B cell (primary cell): ENCODE data around the gene RASSF3. TPM values are rescaled to one million over a fixed set of nuclear protein-coding genes. Genes with fewer than 3 reads are reported as not detected.

Source experiments
- ATAC-seq: fragments of 200-7000 bp; cut with Tn5 transposase; one replicate; pipeline ENCODE4 v1.10.0; 2021; ENCODE audit warnings: low read depth, mild to moderate bottlenecking, moderate number of reproducible peaks, moderate library complexity
- CTCF ChIA-PET: fragments of 350-600 bp; sonication (Branson Sonifier 250); formaldehyde crosslinking; loops from one replicate; lab custom pipeline; 2021; ENCODE audit warnings: antibody characterized with exemption, inconsistent platforms; lab: Charles Lee
- POLR2A ChIA-PET: fragments of 350-600 bp; sonication (Branson Sonifier 250); formaldehyde crosslinking; loops from one replicate; lab custom pipeline; 2021; ENCODE audit warnings: antibody characterized with exemption; lab: Charles Lee
- DNase-seq: peaks from one replicate; pipeline ENCODE4 v3.0.0; 2013
- H2AFZ ChIP-seq: 2 replicates; pipeline ENCODE4 v1.6.1; 2012; ENCODE audit warnings: mild to moderate bottlenecking, low read depth, low read length; ENCODE audit not compliant: insufficient read depth, poor library complexity, severe bottlenecking
- H3K27ac ChIP-seq, 2 donors: 1 replicate in 1 of 2; 2 replicates in 1 of 2; pipeline ENCODE4 v1.5.1; 2012 to 2013; ENCODE audit warnings: low read length in 2 of 2, mild to moderate bottlenecking in 2 of 2, moderate library complexity in 1 of 2
- H3K27me3 ChIP-seq, 4 experiments: fragments of 200-600 bp in 1 of 4; sonication (generic) in 1 of 4; replicated peaks in 1 of 4; 1 replicate in 2 of 4; 2 replicates in 2 of 4; pipeline versions ENCODE4 v1.6.1 to v1.7.0; 2013 to 2016; ENCODE audit warnings: low read length in 3 of 4, mild to moderate bottlenecking in 2 of 4, mixed read lengths in 1 of 4, moderate library complexity in 1 of 4; ENCODE audit not compliant: insufficient read depth in 4 of 4, control insufficient read depth in 3 of 4; ENCODE audit errors: control extremely low read depth in 1 of 4
- H3K36me3 ChIP-seq, 2 experiments: replicated peaks in 1 of 2; 1 replicate in 1 of 2; 2 replicates in 1 of 2; pipeline versions ENCODE4 v1.6.1 to v1.7.1; 2013; ENCODE audit warnings: low read length in 1 of 2; ENCODE audit not compliant: insufficient read depth in 2 of 2, control insufficient read depth in 1 of 2; ENCODE audit errors: control extremely low read depth in 1 of 2, extremely low read depth in 1 of 2
- H3K4me1 ChIP-seq, 2 donors: fragments of 200-600 bp in 1 of 2; sonication (generic) in 1 of 2; 1 replicate in 1 of 2; 2 replicates in 1 of 2; pipeline versions ENCODE4 v1.5.1 to v1.6.1; 2013 to 2017; ENCODE audit warnings: low read length in 2 of 2; ENCODE audit not compliant: control insufficient read depth in 2 of 2, insufficient read depth in 2 of 2
- H3K4me2 ChIP-seq: replicated peaks from 2 replicates; pipeline ENCODE3; 2012; ENCODE audit warnings: mild to moderate bottlenecking, low read depth, low read length; ENCODE audit not compliant: poor library complexity, severe bottlenecking
- H3K4me3 ChIP-seq, 5 experiments: fragments of 200-600 bp in 1 of 5; sonication (generic) in 1 of 5; 1 replicate in 3 of 5; 2 replicates in 2 of 5; pipeline versions ENCODE4 v1.5.1 to v1.7.0; 2011 to 2016; ENCODE audit warnings: low read length in 4 of 5, mild to moderate bottlenecking in 4 of 5, low read depth in 2 of 5, control low read depth in 1 of 5, moderate library complexity in 1 of 5; ENCODE audit not compliant: insufficient read depth in 1 of 5; ENCODE audit errors: control extremely low read depth in 1 of 5, extremely low read depth in 1 of 5
- H3K79me2 ChIP-seq: fragments of 200-600 bp; sonication (generic); one replicate; pipeline ENCODE4 v1.6.0; 2016; ENCODE audit warnings: low read length; ENCODE audit not compliant: control insufficient read depth, insufficient read depth
- H3K9ac ChIP-seq: fragments of 200-600 bp; sonication (generic); 2 replicates; pipeline ENCODE4 v1.6.1; 2017; ENCODE audit warnings: mild to moderate bottlenecking, low read length, moderate library complexity
- H3K9me3 ChIP-seq, 3 donors: one replicate each; pipeline versions ENCODE4 v1.6.1 to v1.7.1; 2013; ENCODE audit warnings: low read length in 2 of 3; ENCODE audit not compliant: control insufficient read depth in 2 of 3, insufficient read depth in 1 of 3; ENCODE audit errors: control extremely low read depth in 1 of 3
- H4K20me1 ChIP-seq: 2 replicates; pipeline ENCODE4 v1.6.0; 2012; ENCODE audit warnings: mild to moderate bottlenecking, low read length; ENCODE audit not compliant: insufficient read depth, control insufficient read depth, poor library complexity, severe bottlenecking
- H3K27ac Mint-ChIP-seq: one replicate; pipeline ENCODE4 v1.8.0; 2021; ENCODE audit warnings: mixed read lengths
- H3K27me3 Mint-ChIP-seq: one replicate; pipeline ENCODE4 v1.8.0; 2021; ENCODE audit warnings: mixed read lengths
- H3K4me1 Mint-ChIP-seq: one replicate; pipeline ENCODE4 v1.8.0; 2021; ENCODE audit warnings: mixed read lengths
- H3K4me3 Mint-ChIP-seq: one replicate; pipeline ENCODE4 v1.8.0; 2021; ENCODE audit warnings: mixed read lengths
- H3K9me3 Mint-ChIP-seq: one replicate; pipeline ENCODE4 v1.8.0; 2022; ENCODE audit warnings: mixed read lengths; ENCODE audit not compliant: insufficient read depth
- EZH2 ChIP-seq: IDR thresholded peaks from 2 replicates; pipeline ENCODE4 v1.6.1; 2012; ENCODE audit warnings: borderline replicate concordance, low read depth, mild to moderate bottlenecking, moderate library complexity, low read length; ENCODE audit not compliant: insufficient read depth, poor library complexity, severe bottlenecking
- WGBS: methylation state at CpG from one replicate; pipeline ENCODE4 v1.1.5; 2013; ENCODE audit warnings: missing lambda C conversion rate; ENCODE audit not compliant: insufficient coverage; 5-methylcytosine and 5-hydroxymethylcytosine counted together
- intact Hi-C: fragments of 100-400 bp; cut with micrococcal nuclease; formaldehyde crosslinking; loops from one replicate; pipeline ENCODE4 v1.10.0; 2022
- polyA plus RNA-seq: library from polyadenylated mRNA; depleted of rRNA; stranded (reverse); fragments of >200 nt; gene quantifications from 2 replicates; pipeline ENCODE4 v1.2.3, GENCODE V29; 2012
- total RNA-seq, 2 donors: library from RNA; stranded (reverse); fragments of 120-200 nt in 1 of 2; gene quantifications; 1 replicate in 1 of 2; 2 replicates in 1 of 2; pipeline versions ENCODE4 v1.2.3 to v1.2.4, GENCODE V29; 2013 to 2022
- TF ChIP-seq, protein P1 (sequence below): fragments of 200-600 bp; IDR thresholded peaks from one replicate; pipeline ENCODE4 v1.8.0; 2022; ENCODE audit warnings: antibody characterized with exemption, mild to moderate bottlenecking

Gene RASSF3
- total and polyA plus RNA-seq, 2 donors (not counting 1 experiment from before 2014, with no cell fraction given): 25.8 to 104 TPM

DNA sequence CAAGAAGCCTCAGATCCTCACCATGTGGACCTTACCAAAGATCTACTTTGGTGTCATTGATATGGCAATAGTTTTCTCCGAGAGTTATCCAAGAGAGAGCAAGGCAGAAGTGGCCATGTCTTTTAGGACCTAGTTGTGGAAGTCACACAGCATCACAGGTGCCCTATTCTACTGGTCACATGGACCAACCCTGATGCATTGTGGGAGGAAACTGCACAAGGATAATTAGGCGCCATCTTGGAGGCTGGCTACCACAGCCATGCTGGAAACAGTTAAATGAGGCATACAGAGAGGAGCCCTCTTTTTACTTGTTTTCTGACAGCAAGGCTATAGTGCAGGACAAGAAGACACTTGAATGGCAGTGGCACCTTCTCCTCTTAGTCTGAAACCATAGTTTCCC lies 99.1 kb downstream of the RASSF3 start:
- Histone ChIP-seq H3K27ac (no peak overlapping the region), H3K36me3 (peaks cover 0 to 7% of the 10 kb centered on the region in 2 experiments), H3K4me2 (no peak overlapping the region), H3K79me2 (no peaks in the 10 kb centered on the region), H3K9me3 (no peaks in the 10 kb centered on the region), H3K4me1 (no peaks in the 10 kb centered on the region), H3K4me3 (no peak overlapping the region), H4K20me1 (no peaks in the 10 kb centered on the region), H3K27me3 (no peaks in the 10 kb centered on the region), H2AFZ (no peak overlapping the region), H3K9ac (no peak overlapping the region)
- ChIA-PET POLR2A (no interaction called here), CTCF (interaction anchor here (6.3 kb wide), 1 partner anchor 12 kb away, joined by 30 read pairs; no protein-coding TSS in a partner anchor)
- H3K27me3 Mint-ChIP-seq: no peaks in the 10 kb centered on the region
- no peaks in the 10 kb centered on the region for H3K9me3 Mint-ChIP-seq
- H3K4me1 Mint-ChIP-seq: no peaks in the 10 kb centered on the region
- 100% methylated on average over 2 of the region's 2 CpGs for WGBS
- no peak overlapping the region for H3K4me3 Mint-ChIP-seq
- ATAC-seq (no peak), DNase-seq (no peak)
- no peak overlapping the region for H3K27ac Mint-ChIP-seq
- TF ChIP-seq, protein P1, sequence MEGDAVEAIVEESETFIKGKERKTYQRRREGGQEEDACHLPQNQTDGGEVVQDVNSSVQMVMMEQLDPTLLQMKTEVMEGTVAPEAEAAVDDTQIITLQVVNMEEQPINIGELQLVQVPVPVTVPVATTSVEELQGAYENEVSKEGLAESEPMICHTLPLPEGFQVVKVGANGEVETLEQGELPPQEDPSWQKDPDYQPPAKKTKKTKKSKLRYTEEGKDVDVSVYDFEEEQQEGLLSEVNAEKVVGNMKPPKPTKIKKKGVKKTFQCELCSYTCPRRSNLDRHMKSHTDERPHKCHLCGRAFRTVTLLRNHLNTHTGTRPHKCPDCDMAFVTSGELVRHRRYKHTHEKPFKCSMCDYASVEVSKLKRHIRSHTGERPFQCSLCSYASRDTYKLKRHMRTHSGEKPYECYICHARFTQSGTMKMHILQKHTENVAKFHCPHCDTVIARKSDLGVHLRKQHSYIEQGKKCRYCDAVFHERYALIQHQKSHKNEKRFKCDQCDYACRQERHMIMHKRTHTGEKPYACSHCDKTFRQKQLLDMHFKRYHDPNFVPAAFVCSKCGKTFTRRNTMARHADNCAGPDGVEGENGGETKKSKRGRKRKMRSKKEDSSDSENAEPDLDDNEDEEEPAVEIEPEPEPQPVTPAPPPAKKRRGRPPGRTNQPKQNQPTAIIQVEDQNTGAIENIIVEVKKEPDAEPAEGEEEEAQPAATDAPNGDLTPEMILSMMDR: no peak
- no peak for TF ChIP-seq EZH2
- intact Hi-C loops: no loop called here

- H3K9me3 Mint-ChIP-seq: no peaks in the 10 kb centered on the region
- intact Hi-C loops: no loop called here
- TF ChIP-seq, protein P1: no peak
- no peak for TF ChIP-seq EZH2
- H3K27ac Mint-ChIP-seq: no peak overlapping the region
- CTCF ChIA-PET: interaction anchor here (0.6 kb wide), 1 partner anchor 164 kb away, joined by 3 read pairs; no protein-coding TSS in a partner anchor
- Histone ChIP-seq H3K9me3 (no peaks in the 10 kb centered on the region), H3K9ac (no peak overlapping the region), H3K4me2 (no peak overlapping the region), H3K79me2 (no peaks in the 10 kb centered on the region), H3K36me3 (peaks cover 0 to 24% of the 10 kb centered on the region in 2 experiments), H3K27me3 (no peaks in the 10 kb centered on the region), H3K4me1 (no peaks in the 10 kb centered on the region), H3K4me3 (no peak overlapping the region), H3K27ac (no peak overlapping the region), H4K20me1 (no peaks in the 10 kb centered on the region), H2AFZ (no peak overlapping the region)
- DNase-seq (no peak), ATAC-seq (no peak)
- no peaks in the 10 kb centered on the region for H3K27me3 Mint-ChIP-seq
- POLR2A ChIA-PET: no interaction called here
- no peak overlapping the region for H3K4me3 Mint-ChIP-seq
- no peaks in the 10 kb centered on the region for H3K4me1 Mint-ChIP-seq
Measured at GRCh38 chr12:64713376-64713775, 103.1 kb downstream of the RASSF3 start.
